Mucosa of descending colon (tissue), 3 donors: Measurements from ENCODE around the gene C1S. TPM values are rescaled to one million over a fixed set of nuclear protein-coding genes. Genes with fewer than 3 reads are reported as not detected.

Source experiments
- ATAC-seq: fragments of 200-7000 bp; cut with Tn5 transposase; one replicate; pipeline ENCODE4 v1.9.1; 2020; ENCODE audit warnings: mild to moderate bottlenecking, moderate library complexity
- DNase-seq, 3 donors: peaks; one replicate each; pipeline ENCODE4 v3.0.0-alpha.2; 2020
- H3K36me3 ChIP-seq: fragments of 200-600 bp; one replicate; pipeline ENCODE4 v1.8.0; 2021; ENCODE audit warnings: low read depth, mild to moderate bottlenecking
- H3K4me1 ChIP-seq: fragments of 200-600 bp; one replicate; pipeline ENCODE4 v1.8.0; 2021; ENCODE audit warnings: low read depth, mild to moderate bottlenecking
- H3K4me3 ChIP-seq: fragments of 200-600 bp; one replicate; pipeline ENCODE4 v1.8.0; 2021; ENCODE audit warnings: mild to moderate bottlenecking
- H3K9me3 ChIP-seq: fragments of 200-600 bp; one replicate; pipeline ENCODE4 v1.8.0; 2021; ENCODE audit warnings: mild to moderate bottlenecking
- CTCF ChIP-seq: fragments of 200-600 bp; IDR thresholded peaks from one replicate; pipeline ENCODE4 v1.8.0; 2022; ENCODE audit warnings: antibody characterized with exemption, mild to moderate bottlenecking
- intact Hi-C, 2 donors: fragments of 100-400 bp; cut with DNase I in 1 of 2; cut with micrococcal nuclease in 1 of 2; formaldehyde crosslinking; loops; one replicate each; pipeline versions ENCODE4 v1.11.0 to v1.11.1; 2022; cut with DNase I, micrococcal nuclease
- total RNA-seq, 3 donors: library from RNA; stranded (reverse); fragmentation: NEBNext Ultra II Directional in 2 of 3; extraction: Animal tissue kit (Norgen Biotek cat#: 25700) in 2 of 3; gene quantifications; one replicate each; pipeline versions ENCODE4 v1.2.1 to v1.2.4, GENCODE V29; 2021 to 2023
- donor health status: DM: no; HTN: no; CAD: no; lungs with moderate emphysema.
- donor health status: DM: no; HTN: no; CAD: no.
- donor health status: DM: no; HTN: yes; CAD: no.

Gene C1S
- total RNA-seq, 3 donors from 2014 or later, result 36.0 to 304 (median 168) TPM

- ATAC-seq, result no peak
- intact Hi-C loops, result no loop called here
These were observed 20.5 kb downstream of the C1S start for GRCh38 chr12:7081037-7081436.

GRCh38 chr12:7083125-7083524 is 22.6 kb downstream of the C1S start:
- intact Hi-C loops, result no loop called here
- no peak for ATAC-seq
- Histone ChIP-seq H3K36me3 (no peaks in the 10 kb centered on the region), H3K4me3 (no peak overlapping the region), H3K4me1 (no peaks in the 10 kb centered on the region), H3K9me3 (no peaks in the 10 kb centered on the region)
- TF ChIP-seq CTCF, result no peak
- DNase-seq, result no peak

More at GRCh38 chr12:7081037-7081436, 20.5 kb downstream of the C1S start:
- DNase-seq, result no peak
- no peak for TF ChIP-seq CTCF
- Histone ChIP-seq H3K36me3 (no peaks in the 10 kb centered on the region), H3K4me1 (no peaks in the 10 kb centered on the region), H3K9me3 (no peaks in the 10 kb centered on the region), H3K4me3 (no peak overlapping the region)

- peaks cover 5% of the 10 kb centered on the region for H3K4me1 ChIP-seq
- intact Hi-C loops, result no loop called here
- DNase-seq, result no peak
- no peaks in the 10 kb centered on the region for H3K9me3 ChIP-seq
- H3K4me3 ChIP-seq, result no peak overlapping the region
- H3K36me3 ChIP-seq, result no peaks in the 10 kb centered on the region
- no peak for TF ChIP-seq CTCF
- no peak for ATAC-seq
These were observed 28.8 kb downstream of the C1S start for GRCh38 chr12:7089196-7089871.

- H3K9me3 ChIP-seq, result no peaks in the 10 kb centered on the region
- no peak for DNase-seq
- ATAC-seq, result no peak
- peaks cover 5% of the 10 kb centered on the region for H3K4me1 ChIP-seq
- intact Hi-C loops, result loop anchor here in 1 of 2 donors (10.0 kb wide), 1 partner anchor 176 kb away; the partner anchor contains the start of gene ENO2
- H3K4me3 ChIP-seq, result no peak overlapping the region
- no peaks in the 10 kb centered on the region for H3K36me3 ChIP-seq
- no peak for TF ChIP-seq CTCF
These were observed 29.9 kb downstream of the C1S start for GRCh38 chr12:7090222-7090998.

GRCh38 chr12:7091171-7091570 is 30.7 kb downstream of the C1S start:
- H3K4me3 ChIP-seq, result no peak overlapping the region
- H3K4me1 ChIP-seq, result peaks cover 5% of the 10 kb centered on the region
- TF ChIP-seq CTCF, result no peak
- intact Hi-C loops, result loop anchor here in 1 of 2 donors (10.0 kb wide), 1 partner anchor 176 kb away; the partner anchor contains the start of gene ENO2
- no peaks in the 10 kb centered on the region for H3K9me3 ChIP-seq
- no peak for ATAC-seq
- H3K36me3 ChIP-seq, result no peaks in the 10 kb centered on the region
- DNase-seq, result no peak
